DMS153 treated with DMSO at 0.1 percent for 48 hours (cell line): ENCODE data around the gene BTBD9.

Source experiments
- DNase-seq: peaks from one replicate; lab custom pipeline; 2025; ENCODE audit not compliant: unreplicated experiment; lab: John Stamatoyannopoulos, UW

The BTBD9 gene

GRCh38 chr6:38391626-38392579 is 247.8 kb downstream of the BTBD9 start:
- no peak for DNase-seq

GRCh38 chr6:38391206-38391605 is 248.5 kb downstream of the BTBD9 start:
- no peak for DNase-seq

- no peak for DNase-seq
Observed at GRCh38 chr6:38389875-38390274, 249.9 kb downstream of the BTBD9 start.

- no peak for DNase-seq
Observed at GRCh38 chr6:38387971-38388370, 251.8 kb downstream of the BTBD9 start.

- DNase-seq, result no peak
Observed at GRCh38 chr6:38387461-38387860, 252.3 kb downstream of the BTBD9 start.

- DNase-seq, result no peak
Observed at GRCh38 chr6:38378801-38379200, 260.9 kb downstream of the BTBD9 start.

- DNase-seq, result no peak
Observed at GRCh38 chr6:38375937-38376336, 263.8 kb downstream of the BTBD9 start.

- DNase-seq, result no peak
Observed at GRCh38 chr6:38375341-38375740, 264.4 kb downstream of the BTBD9 start.

GRCh38 chr6:38371881-38372280 is 267.8 kb downstream of the BTBD9 start:
- no peak for DNase-seq

- no peak for DNase-seq
Observed at GRCh38 chr6:38370653-38371601, 268.8 kb downstream of the BTBD9 start.

- DNase-seq, result no peak
Observed at GRCh38 chr6:38367231-38367630, 272.5 kb downstream of the BTBD9 start.

- DNase-seq, result no peak
Observed at GRCh38 chr6:38366234-38366633, 273.5 kb downstream of the BTBD9 start.

GRCh38 chr6:38364775-38365174 is 275.0 kb downstream of the BTBD9 start:
- no peak for DNase-seq

- DNase-seq, result no peak
Observed at GRCh38 chr6:38364127-38364526, 275.6 kb downstream of the BTBD9 start.

- no peak for DNase-seq
Observed at GRCh38 chr6:38355519-38355918, 284.2 kb downstream of the BTBD9 start.

GRCh38 chr6:38354905-38355304 is 284.8 kb downstream of the BTBD9 start:
- no peak for DNase-seq

- no peak for DNase-seq
Observed at GRCh38 chr6:38354037-38354381, 285.7 kb downstream of the BTBD9 start.

- DNase-seq, result no peak
Observed at GRCh38 chr6:38353310-38354036, 286.3 kb downstream of the BTBD9 start.

GRCh38 chr6:38352636-38353035 is 287.1 kb downstream of the BTBD9 start:
- no peak for DNase-seq

- no peak for DNase-seq
Observed at GRCh38 chr6:38350942-38351341, 288.8 kb downstream of the BTBD9 start.

GRCh38 chr6:38350220-38350619 is 289.5 kb downstream of the BTBD9 start:
- DNase-seq, result no peak
